22Rv1 (cell line): Measurements from ENCODE around the gene PLXNA4.

Experiments used
- H3K27ac ChIP-seq: fragments of 450-650 bp; 2 replicates; pipeline ENCODE4 v1.5.1; 2017
- CTCF ChIP-seq: fragments of 450-650 bp; IDR thresholded peaks from 2 replicates; pipeline ENCODE4 v1.5.1; 2017; ENCODE audit warnings: mild to moderate bottlenecking
- ZFX ChIP-seq: fragments of 450-650 bp; IDR thresholded peaks from 2 replicates; pipeline ENCODE4 v1.6.1; 2017; ENCODE audit warnings: antibody characterized with exemption, borderline replicate concordance

PLXNA4 gene

DNA sequence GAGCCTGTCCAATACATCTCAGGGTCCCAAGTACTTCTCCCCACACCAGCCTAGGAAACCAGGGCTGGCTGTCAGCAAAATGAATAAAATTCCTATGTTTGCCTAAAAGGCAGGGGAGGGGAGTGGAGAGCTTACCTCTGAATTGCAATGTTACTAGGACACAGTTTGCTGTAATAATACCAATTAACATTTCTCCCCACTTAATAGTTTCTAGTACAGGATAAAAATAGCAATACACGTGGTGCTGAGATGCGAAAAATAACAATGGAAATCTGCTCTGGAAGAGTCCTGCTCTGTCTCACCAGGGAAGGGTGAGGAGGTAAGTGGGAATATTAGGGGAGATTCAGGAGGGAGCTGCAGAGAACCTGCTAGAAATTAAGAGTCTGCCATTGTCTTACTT is 112.3 kb downstream of the PLXNA4 start:
- TF ChIP-seq ZFX (no peak), CTCF (no peak)

GRCh38 chr7:132462478-132462877 is 113.8 kb downstream of the PLXNA4 start:
- TF ChIP-seq CTCF (no peak), ZFX (no peak)
- H3K27ac ChIP-seq, result no peak overlapping the region

More for the DNA sequence above, 112.3 kb downstream of the PLXNA4 start:
- H3K27ac ChIP-seq, result no peak overlapping the region

GRCh38 chr7:132461032-132461592 is 115.2 kb downstream of the PLXNA4 start:
- TF ChIP-seq ZFX, result no peak
- no peak for TF ChIP-seq CTCF
- no peak overlapping the region for H3K27ac ChIP-seq

DNA sequence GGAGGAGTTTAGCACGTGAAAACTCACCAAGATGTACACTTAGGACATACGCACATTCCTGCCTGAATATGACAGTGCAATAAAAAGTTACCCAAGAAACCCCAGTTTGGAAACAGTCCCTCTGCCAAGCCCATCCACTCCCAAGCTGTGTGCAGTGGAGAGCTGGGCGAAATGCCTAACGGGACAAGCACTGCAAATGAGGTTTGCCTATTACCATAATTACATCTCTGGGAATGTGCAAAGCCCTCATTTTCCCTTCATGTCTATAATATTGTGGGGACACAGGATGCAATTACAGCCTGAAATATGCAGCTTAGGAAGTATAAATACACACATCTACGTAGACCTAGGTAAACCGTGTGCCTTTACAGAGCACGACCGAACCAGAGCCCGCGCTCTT is 117.5 kb downstream of the PLXNA4 start:
- H3K27ac ChIP-seq, result no peak overlapping the region
- no peak for TF ChIP-seq CTCF
- no peak for TF ChIP-seq ZFX

- no peak overlapping the region for H3K27ac ChIP-seq
- TF ChIP-seq ZFX (no peak), CTCF (no peak)
Observed at GRCh38 chr7:132457658-132458057, 118.6 kb downstream of the PLXNA4 start.

- no peak overlapping the region for H3K27ac ChIP-seq
Observed at GRCh38 chr7:132456418-132456817, 119.9 kb downstream of the PLXNA4 start.

GRCh38 chr7:132455378-132455777 is 120.9 kb downstream of the PLXNA4 start:
- H3K27ac ChIP-seq, result no peak overlapping the region
- no peak for TF ChIP-seq ZFX
- no peak for TF ChIP-seq CTCF

More at GRCh38 chr7:132456418-132456817, 119.9 kb downstream of the PLXNA4 start:
- TF ChIP-seq ZFX (no peak), CTCF (no peak)
